Mucosa of stomach (tissue), 1 donor: Measurements from ENCODE around the gene BID.

ENCODE experiments used
- H3K27me3 ChIP-seq: one replicate; pipeline ENCODE4 v1.7.0; 2013; ENCODE audit warnings: mild to moderate bottlenecking, low read length; ENCODE audit not compliant: control insufficient read depth, insufficient read depth
- H3K36me3 ChIP-seq: one replicate; pipeline ENCODE4 v1.7.0; 2013; ENCODE audit warnings: low read length; ENCODE audit not compliant: control insufficient read depth, insufficient read depth
- H3K4me1 ChIP-seq: one replicate; pipeline ENCODE4 v1.7.0; 2013; ENCODE audit warnings: mild to moderate bottlenecking, low read length; ENCODE audit not compliant: control insufficient read depth, insufficient read depth
- H3K4me3 ChIP-seq: one replicate; pipeline ENCODE4 v1.7.0; 2013; ENCODE audit warnings: low read length
- H3K9ac ChIP-seq: one replicate; pipeline ENCODE4 v1.7.0; 2013; ENCODE audit warnings: mild to moderate bottlenecking, low read length, moderate library complexity
- H3K9me3 ChIP-seq: one replicate; pipeline ENCODE4 v1.7.0; 2013; ENCODE audit warnings: mild to moderate bottlenecking, low read length, moderate library complexity; ENCODE audit not compliant: control insufficient read depth
- donor health status: Pancreatic carcinoma.

BID gene

GRCh38 chr22:17814084-17814483 is 39.8 kb upstream of the BID start:
- no peaks in the 10 kb centered on the region for H3K4me1 ChIP-seq
- H3K9ac ChIP-seq: no peak overlapping the region
- H3K36me3 ChIP-seq: no peaks in the 10 kb centered on the region
- H3K4me3 ChIP-seq: no peak overlapping the region
- no peaks in the 10 kb centered on the region for H3K27me3 ChIP-seq
- H3K9me3 ChIP-seq: no peaks in the 10 kb centered on the region

DNA sequence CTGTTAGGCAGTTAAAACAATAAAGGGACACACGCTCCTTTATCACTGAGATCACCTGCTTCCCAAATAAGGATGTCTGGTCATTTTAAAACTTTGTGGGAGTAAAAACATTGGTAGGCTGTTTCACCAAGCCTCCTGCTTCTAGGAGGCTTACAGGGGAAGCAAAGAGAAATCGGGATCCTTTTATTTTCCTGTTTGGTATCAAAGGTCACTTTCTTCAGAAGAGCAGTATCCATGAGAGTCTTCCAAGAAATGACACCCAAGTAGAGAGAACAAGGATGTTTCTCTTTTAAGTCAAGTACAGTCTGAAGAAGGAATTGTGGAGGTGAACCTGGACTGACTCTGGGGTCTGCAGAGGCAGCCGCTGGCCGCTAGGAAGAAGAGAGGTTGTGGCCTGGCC is 36.9 kb upstream of the BID start:
- no peaks in the 10 kb centered on the region for H3K36me3 ChIP-seq
- no peak overlapping the region for H3K4me3 ChIP-seq
- no peaks in the 10 kb centered on the region for H3K27me3 ChIP-seq
- H3K4me1 ChIP-seq: no peaks in the 10 kb centered on the region
- no peak overlapping the region for H3K9ac ChIP-seq
- no peaks in the 10 kb centered on the region for H3K9me3 ChIP-seq

DNA sequence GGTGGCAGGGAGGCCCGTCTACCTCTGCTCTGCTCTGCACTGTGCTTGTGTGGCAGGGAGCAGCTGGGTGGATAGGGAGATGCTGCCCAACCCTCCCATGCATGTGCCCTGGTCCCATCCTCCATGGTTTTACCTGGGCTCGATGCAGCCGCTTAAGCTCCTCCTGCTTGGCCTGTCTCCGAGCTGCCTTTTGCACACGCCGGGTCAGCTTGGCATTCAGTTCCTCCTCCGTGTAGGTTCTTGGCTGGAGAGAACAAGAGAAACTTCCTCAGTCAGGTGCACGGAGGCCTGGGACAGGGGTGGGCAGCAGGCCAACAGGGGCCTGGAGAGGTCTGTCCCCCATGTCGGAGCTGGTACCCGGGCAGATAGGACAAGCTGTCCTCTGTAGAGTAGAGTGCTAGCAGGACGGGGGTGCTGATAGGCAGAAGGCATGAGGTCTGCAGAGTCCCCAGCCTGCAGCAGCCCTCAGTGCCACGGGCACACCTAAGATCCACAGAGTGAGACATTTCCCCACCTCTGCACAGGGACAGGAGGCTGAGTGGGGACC is 36.4 kb upstream of the BID start:
- Histone ChIP-seq H3K4me3 (no peak overlapping the region), H3K36me3 (no peaks in the 10 kb centered on the region), H3K4me1 (no peaks in the 10 kb centered on the region), H3K9me3 (no peaks in the 10 kb centered on the region), H3K27me3 (no peaks in the 10 kb centered on the region), H3K9ac (no peak overlapping the region)

- no peaks in the 10 kb centered on the region for H3K4me1 ChIP-seq
- H3K9ac ChIP-seq: no peak overlapping the region
- no peak overlapping the region for H3K4me3 ChIP-seq
- H3K36me3 ChIP-seq: no peaks in the 10 kb centered on the region
- H3K27me3 ChIP-seq: no peaks in the 10 kb centered on the region
- no peaks in the 10 kb centered on the region for H3K9me3 ChIP-seq
Measured at GRCh38 chr22:17808693-17809403, 34.6 kb upstream of the BID start.

GRCh38 chr22:17807578-17808410 is 33.5 kb upstream of the BID start:
- no peaks in the 10 kb centered on the region for H3K27me3 ChIP-seq
- H3K4me3 ChIP-seq: no peak overlapping the region
- no peaks in the 10 kb centered on the region for H3K9me3 ChIP-seq
- H3K9ac ChIP-seq: no peak overlapping the region
- H3K36me3 ChIP-seq: no peaks in the 10 kb centered on the region
- H3K4me1 ChIP-seq: no peaks in the 10 kb centered on the region

DNA sequence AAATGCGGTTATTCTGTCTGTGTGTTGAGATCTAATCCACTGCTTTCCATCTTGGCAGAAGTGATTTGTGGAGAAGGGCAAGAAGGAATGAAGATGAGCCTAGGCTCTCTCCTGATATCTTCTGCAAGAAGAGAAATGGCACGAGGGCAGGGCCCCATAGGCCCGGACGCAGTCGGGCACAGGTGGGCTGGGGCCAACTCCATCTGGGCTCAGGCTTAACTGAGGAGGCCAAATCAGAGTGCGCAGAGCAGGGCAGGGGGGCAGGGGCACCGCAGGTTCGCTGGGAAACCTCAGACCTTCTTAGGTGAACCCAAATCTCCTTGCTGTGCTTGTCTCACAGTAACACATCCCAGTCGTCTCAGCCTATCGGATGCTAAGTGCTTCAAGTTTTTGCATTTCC is 32.8 kb upstream of the BID start:
- Histone ChIP-seq H3K4me1 (no peaks in the 10 kb centered on the region), H3K27me3 (no peaks in the 10 kb centered on the region), H3K9me3 (no peaks in the 10 kb centered on the region), H3K4me3 (no peak overlapping the region), H3K9ac (no peak overlapping the region), H3K36me3 (no peaks in the 10 kb centered on the region)

- H3K36me3 ChIP-seq: no peaks in the 10 kb centered on the region
- no peaks in the 10 kb centered on the region for H3K4me1 ChIP-seq
- H3K27me3 ChIP-seq: no peaks in the 10 kb centered on the region
- no peak overlapping the region for H3K9ac ChIP-seq
- H3K4me3 ChIP-seq: no peak overlapping the region
- H3K9me3 ChIP-seq: no peaks in the 10 kb centered on the region
Measured at GRCh38 chr22:17806437-17806836, 32.2 kb upstream of the BID start.

DNA sequence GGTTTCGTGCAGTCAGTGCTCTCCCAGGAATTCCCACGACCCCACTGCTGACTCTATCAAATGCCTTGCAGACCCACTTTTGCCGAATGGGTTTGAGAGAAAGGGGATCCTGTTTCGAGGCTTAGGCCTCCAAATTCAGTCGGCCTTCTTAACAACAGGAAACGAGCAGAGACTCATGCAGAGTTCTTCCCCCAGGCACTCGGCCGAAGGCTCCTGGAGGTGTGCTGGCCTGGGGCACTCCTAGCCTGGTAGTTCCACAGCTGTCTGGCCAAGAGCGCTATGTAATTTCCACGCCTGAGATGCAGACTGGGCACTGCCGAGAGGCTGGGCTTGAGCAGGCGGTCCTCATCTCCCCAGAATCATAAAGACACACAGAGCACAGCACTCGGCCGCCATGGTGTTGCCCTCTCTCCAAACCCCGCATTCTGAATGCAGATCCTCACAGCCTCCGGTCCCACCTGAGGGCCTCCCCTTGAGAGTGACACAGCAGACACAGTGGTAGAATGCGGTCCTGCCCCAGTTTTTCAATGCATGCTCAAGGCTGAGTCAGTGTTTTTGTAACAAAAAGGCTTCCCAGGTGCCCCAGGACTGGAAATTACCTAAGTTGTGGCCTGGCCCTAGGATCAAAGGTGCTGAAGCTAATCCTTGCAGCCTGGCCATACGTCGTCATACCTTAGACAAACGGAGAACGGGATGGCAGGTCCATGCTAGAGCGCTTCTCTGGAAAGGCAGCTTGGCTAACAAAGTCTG is 30.2 kb upstream of the BID start:
- Histone ChIP-seq H3K27me3 (no peaks in the 10 kb centered on the region), H3K9ac (no peak overlapping the region), H3K4me1 (no peaks in the 10 kb centered on the region), H3K9me3 (no peaks in the 10 kb centered on the region), H3K4me3 (no peak overlapping the region), H3K36me3 (no peaks in the 10 kb centered on the region)

DNA sequence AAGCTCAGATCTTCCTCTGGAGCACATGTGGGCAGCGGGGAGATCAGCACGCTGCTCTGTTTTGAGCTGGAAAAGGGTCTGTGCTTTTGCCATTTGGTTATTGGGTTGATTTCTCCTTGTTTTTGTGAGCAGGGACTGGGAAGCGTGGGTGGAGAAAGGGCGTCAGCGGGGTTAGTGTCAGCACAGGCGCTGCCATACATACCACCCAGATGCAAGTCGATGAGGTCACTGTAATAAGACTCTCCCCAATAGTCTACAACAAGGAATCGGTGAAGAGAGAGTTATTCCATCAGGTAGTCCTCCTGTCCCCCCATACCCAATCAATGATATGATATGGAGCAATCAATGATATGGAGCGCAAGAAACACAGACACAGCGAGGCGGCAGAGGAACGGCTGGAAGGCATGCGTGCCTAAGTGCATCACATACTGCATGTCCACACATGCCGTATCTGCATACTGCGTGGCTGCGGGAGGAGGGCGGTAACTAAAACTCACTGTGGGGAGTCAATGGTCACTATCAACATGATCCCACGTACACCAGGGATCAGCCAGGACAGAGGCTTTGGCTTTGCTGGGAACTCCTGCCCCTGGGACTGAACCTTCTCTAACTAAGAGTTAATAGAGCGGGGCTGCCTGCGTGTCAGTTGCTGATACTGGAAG is 29.5 kb upstream of the BID start:
- H3K9ac ChIP-seq: no peak overlapping the region
- H3K4me3 ChIP-seq: no peak overlapping the region
- no peaks in the 10 kb centered on the region for H3K36me3 ChIP-seq
- no peaks in the 10 kb centered on the region for H3K4me1 ChIP-seq
- no peaks in the 10 kb centered on the region for H3K27me3 ChIP-seq
- no peaks in the 10 kb centered on the region for H3K9me3 ChIP-seq

DNA sequence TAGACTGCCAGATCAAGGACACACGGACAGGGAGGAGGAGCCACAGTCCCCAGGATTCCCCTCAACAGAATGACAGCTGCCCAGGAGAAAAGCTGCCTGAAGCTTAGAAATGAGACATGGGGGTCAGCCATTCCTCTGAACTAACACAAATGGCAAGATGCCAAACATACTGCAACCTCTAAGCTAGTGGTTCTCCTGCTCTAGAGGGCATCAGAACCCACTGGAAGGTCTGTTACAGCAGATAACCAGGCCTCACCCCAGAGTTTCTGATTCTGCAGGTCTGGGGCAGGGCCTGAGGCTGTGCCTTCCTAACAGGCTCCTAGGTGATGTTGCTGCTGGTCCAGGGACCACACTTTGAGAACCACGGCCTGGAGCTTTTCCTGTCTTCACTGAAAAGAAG is 28.6 kb upstream of the BID start:
- H3K36me3 ChIP-seq: no peaks in the 10 kb centered on the region
- no peaks in the 10 kb centered on the region for H3K4me1 ChIP-seq
- H3K4me3 ChIP-seq: no peak overlapping the region
- H3K27me3 ChIP-seq: no peaks in the 10 kb centered on the region
- no peaks in the 10 kb centered on the region for H3K9me3 ChIP-seq
- no peak overlapping the region for H3K9ac ChIP-seq

DNA sequence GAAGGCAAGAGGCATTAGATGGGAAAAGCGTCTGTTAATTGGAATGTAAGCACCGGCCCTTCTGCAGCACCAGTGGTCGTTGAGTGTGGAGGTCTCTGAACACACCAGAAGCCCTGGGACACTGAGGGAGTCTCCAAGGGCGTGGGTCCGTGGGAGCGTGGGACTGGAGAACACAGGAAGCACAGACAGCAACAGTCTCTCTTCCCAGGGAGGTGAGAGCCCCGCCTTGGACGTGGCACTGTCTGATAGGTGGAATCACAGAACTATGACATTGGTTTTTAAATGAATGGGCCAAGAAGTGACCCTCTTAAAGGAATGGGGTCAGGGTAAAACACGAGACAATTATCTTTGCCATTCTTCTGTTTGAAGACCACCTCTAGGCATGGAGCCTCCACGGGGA is 28.1 kb upstream of the BID start:
- Histone ChIP-seq H3K4me3 (no peak overlapping the region), H3K9me3 (no peaks in the 10 kb centered on the region), H3K4me1 (no peaks in the 10 kb centered on the region), H3K27me3 (no peaks in the 10 kb centered on the region), H3K36me3 (no peaks in the 10 kb centered on the region), H3K9ac (no peak overlapping the region)
